ENCODE results near the gene TMIE.

DNA sequence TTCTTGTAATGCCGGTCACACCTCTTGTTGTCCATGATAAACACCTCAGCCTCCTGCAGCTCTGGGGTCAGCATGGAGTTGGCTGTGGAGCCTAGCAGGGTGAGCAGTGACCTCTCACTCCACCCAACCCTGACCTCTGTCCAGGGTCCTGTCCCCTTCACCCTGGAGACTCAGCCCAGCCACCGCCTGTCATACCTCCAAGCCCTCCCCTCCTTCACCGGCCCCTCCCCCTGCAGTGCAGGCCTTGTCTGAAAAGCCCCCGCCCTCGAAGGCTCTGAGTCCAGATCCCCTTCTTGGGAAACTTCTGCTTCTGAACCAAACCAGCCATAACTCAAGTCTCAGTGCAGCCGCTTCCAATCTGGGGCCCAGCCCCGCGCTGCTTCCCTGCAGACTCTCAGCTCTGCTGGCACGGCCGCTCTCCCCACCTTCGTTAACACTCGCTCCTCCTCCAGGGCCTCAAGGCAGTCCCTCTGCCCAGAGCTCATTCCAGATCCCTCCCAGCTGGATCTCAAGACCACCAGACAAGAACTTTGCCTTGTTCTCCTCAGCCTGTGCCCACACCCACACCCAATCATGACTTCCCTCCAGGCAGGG is 41.9 kb downstream of the TMIE start:
- TF ChIP-seq, protein P1, sequence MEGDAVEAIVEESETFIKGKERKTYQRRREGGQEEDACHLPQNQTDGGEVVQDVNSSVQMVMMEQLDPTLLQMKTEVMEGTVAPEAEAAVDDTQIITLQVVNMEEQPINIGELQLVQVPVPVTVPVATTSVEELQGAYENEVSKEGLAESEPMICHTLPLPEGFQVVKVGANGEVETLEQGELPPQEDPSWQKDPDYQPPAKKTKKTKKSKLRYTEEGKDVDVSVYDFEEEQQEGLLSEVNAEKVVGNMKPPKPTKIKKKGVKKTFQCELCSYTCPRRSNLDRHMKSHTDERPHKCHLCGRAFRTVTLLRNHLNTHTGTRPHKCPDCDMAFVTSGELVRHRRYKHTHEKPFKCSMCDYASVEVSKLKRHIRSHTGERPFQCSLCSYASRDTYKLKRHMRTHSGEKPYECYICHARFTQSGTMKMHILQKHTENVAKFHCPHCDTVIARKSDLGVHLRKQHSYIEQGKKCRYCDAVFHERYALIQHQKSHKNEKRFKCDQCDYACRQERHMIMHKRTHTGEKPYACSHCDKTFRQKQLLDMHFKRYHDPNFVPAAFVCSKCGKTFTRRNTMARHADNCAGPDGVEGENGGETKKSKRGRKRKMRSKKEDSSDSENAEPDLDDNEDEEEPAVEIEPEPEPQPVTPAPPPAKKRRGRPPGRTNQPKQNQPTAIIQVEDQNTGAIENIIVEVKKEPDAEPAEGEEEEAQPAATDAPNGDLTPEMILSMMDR (IDR thresholded peaks at IDR 0.05; ENCODE audit: low read depth, low read length, poor library complexity, severe bottlenecking) = no peak
- TF ChIP-seq EZH2phosphoT487 (IDR thresholded peaks at IDR 0.05; ENCODE audit: borderline replicate concordance, low read length) = no peak
